Esophagus muscularis mucosa (tissue), 3 donors: ENCODE data around the gene THRB.

ENCODE experiments used
- CTCF ChIP-seq, 3 experiments: fragments of 200-600 bp in 2 of 3; fragments of 450-650 bp in 1 of 3; sonication (generic) in 2 of 3; IDR thresholded peaks; one replicate each; pipeline ENCODE4 v1.5.1; 2017 to 2019; ENCODE audit warnings: antibody characterized with exemption in 3 of 3, mild to moderate bottlenecking in 2 of 3, moderate library complexity in 1 of 3
- POLR2AphosphoS5 ChIP-seq, 2 donors: sonication (generic); formaldehyde crosslinking; IDR thresholded peaks; one replicate each; pipeline ENCODE4 v1.6.1; 2017; ENCODE audit warnings: antibody characterized with exemption in 2 of 2

DNA sequence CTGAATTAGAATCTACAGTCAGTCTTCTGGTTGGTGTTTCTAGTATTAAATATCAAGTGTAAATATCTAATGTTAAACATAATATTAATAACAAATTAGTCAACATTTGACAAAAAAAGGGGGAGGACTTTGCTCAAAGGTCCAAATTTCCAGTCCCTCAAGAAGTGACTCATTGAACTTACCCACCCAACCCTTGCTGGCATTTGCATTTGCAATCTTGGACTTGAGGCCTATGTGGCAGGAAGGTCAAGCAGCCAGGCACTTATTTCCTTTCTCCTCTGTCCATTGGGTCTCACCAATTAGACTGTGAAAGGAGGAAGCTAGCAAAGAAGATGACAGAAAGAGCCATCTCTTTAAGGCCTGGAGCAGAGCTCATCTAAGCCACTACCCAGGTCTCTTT is 174.0 kb downstream of the THRB start:
- TF ChIP-seq CTCF (IDR thresholded peaks at IDR 0.05): no peak
- TF ChIP-seq POLR2AphosphoS5 (IDR thresholded peaks at IDR 0.05): no peak
